Measurements from ENCODE around the gene CPED1. TPM values are rescaled to one million over a fixed set of nuclear protein-coding genes. Genes with fewer than 3 reads are reported as not detected.

CPED1 gene
- total RNA-seq, 1 experiment from 2014 or later = 0.13 TPM

DNA sequence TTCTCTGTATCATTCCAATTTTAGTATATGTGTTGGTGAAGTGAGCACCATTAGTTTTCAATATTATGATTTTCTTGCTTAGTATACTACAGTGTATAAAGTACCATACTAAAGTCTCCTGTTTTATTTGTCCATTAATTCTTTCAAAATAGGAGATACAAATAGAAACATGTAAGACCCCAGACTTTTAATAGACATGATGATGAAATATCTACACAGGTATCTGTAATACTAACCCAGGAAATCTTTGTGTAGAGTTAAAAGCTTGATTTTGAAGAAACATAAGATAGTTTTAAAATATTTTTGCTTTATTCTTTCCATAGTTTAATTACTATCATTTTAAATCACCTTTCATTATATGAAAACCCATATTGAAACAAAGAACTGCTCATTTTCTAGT, 206.5 kb downstream of the CPED1 start:
- no peak overlapping the region for H3K18ac ChIP-seq (ENCODE audit: insufficient read length, low read depth, low read length)
- H2BK120ac ChIP-seq (ENCODE audit: low read depth, low read length, poor library complexity, severe bottlenecking) = no peak overlapping the region
- no peak overlapping the region for H3K14ac ChIP-seq (ENCODE audit: insufficient read depth, low read length)
- H2AK5ac ChIP-seq (ENCODE audit: insufficient read length, low read length) = no peak overlapping the region
- Mint-ChIP-seq H3K27me3 (ENCODE audit: low read depth) (no peaks in the 10 kb centered on the region), H3K9me3 (no peaks in the 10 kb centered on the region), H3K36me3 (ENCODE audit: insufficient read depth in 1 of 3, low read depth in 3 of 3) (no peaks in the 10 kb centered on the region), H3K4me1 (0 out of 4 replicates have a peak, but pooled peaks cover 0 to 6% of the 10 kb centered on the region in 2 experiments), H3K27ac (no peak overlapping the region), H3K4me3 (no peak overlapping the region)
- no peak overlapping the region for H2BK12ac ChIP-seq (ENCODE audit: insufficient read length, low read depth, low read length)
- no peaks in the 10 kb centered on the region for H3K27me3 ChIP-seq (ENCODE audit: insufficient read depth, low read length)
- H4K8ac ChIP-seq (replicated peaks; ENCODE audit: insufficient read length, low read depth, low read length) = no peak overlapping the region
- H4K5ac ChIP-seq (ENCODE audit: insufficient read length, low read depth, low read length) = no peak overlapping the region
- no peak overlapping the region for H3K4ac ChIP-seq (ENCODE audit: low read depth, low read length)
- H2AFZ ChIP-seq (ENCODE audit: low read length) = no peak overlapping the region
- no peaks in the 10 kb centered on the region for H3K79me2 ChIP-seq (ENCODE audit: insufficient read depth, low read length)
- H3K27ac ChIP-seq (ENCODE audit: insufficient read length, low read depth, low read length) = no peak overlapping the region
- H3K23ac ChIP-seq (ENCODE audit: insufficient read length, low read depth, low read length) = no peak overlapping the region
- no peak overlapping the region for H3K4me2 ChIP-seq (ENCODE audit: insufficient read depth, insufficient read length, low read length)
- no peaks in the 10 kb centered on the region for H3K9me3 ChIP-seq (ENCODE audit: control insufficient read depth, low read depth, low read length)
- no peak overlapping the region for H2BK15ac ChIP-seq (ENCODE audit: low read depth, low read length)
- DNase-seq = no peak
- H3K4me1 ChIP-seq (ENCODE audit: insufficient read depth, low read length) = no peaks in the 10 kb centered on the region
- H3T11ph ChIP-seq (ENCODE audit: low read length) = no peak overlapping the region
- no peak overlapping the region for H4K91ac ChIP-seq (ENCODE audit: insufficient read length, low read depth, low read length)
- H2BK20ac ChIP-seq (ENCODE audit: low read depth, low read length, poor library complexity, severe bottlenecking) = no peak overlapping the region
- no peak overlapping the region for H3K9ac ChIP-seq (ENCODE audit: extremely low read depth, insufficient read length, low read length)
- no peak overlapping the region for H3K56ac ChIP-seq (ENCODE audit: insufficient read length, low read depth, low read length)
- no peak overlapping the region for H2BK5ac ChIP-seq (ENCODE audit: insufficient read length, low read length)
- no peaks in the 10 kb centered on the region for H3K23me2 ChIP-seq (ENCODE audit: insufficient read length, low read depth, low read length, poor library complexity, severe bottlenecking)
- H4K20me1 ChIP-seq (ENCODE audit: control insufficient read depth, insufficient read depth, insufficient read length) = no peaks in the 10 kb centered on the region
- TF ChIP-seq, protein P1, sequence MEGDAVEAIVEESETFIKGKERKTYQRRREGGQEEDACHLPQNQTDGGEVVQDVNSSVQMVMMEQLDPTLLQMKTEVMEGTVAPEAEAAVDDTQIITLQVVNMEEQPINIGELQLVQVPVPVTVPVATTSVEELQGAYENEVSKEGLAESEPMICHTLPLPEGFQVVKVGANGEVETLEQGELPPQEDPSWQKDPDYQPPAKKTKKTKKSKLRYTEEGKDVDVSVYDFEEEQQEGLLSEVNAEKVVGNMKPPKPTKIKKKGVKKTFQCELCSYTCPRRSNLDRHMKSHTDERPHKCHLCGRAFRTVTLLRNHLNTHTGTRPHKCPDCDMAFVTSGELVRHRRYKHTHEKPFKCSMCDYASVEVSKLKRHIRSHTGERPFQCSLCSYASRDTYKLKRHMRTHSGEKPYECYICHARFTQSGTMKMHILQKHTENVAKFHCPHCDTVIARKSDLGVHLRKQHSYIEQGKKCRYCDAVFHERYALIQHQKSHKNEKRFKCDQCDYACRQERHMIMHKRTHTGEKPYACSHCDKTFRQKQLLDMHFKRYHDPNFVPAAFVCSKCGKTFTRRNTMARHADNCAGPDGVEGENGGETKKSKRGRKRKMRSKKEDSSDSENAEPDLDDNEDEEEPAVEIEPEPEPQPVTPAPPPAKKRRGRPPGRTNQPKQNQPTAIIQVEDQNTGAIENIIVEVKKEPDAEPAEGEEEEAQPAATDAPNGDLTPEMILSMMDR (conservative IDR thresholded peaks at IDR 0.05) = no peak
- H3K79me1 ChIP-seq (ENCODE audit: insufficient read depth, low read depth, low read length, poor library complexity, severe bottlenecking) = no peaks in the 10 kb centered on the region

All from H9 (cell line).